ENCODE results near the gene AVPI1. TPM values are rescaled to one million over a fixed set of nuclear protein-coding genes. Genes with fewer than 3 reads are reported as not detected.

Gene AVPI1
- total and polyA plus RNA-seq, 8 donors = 3.7 to 9.1 (median 4.6) TPM

DNA sequence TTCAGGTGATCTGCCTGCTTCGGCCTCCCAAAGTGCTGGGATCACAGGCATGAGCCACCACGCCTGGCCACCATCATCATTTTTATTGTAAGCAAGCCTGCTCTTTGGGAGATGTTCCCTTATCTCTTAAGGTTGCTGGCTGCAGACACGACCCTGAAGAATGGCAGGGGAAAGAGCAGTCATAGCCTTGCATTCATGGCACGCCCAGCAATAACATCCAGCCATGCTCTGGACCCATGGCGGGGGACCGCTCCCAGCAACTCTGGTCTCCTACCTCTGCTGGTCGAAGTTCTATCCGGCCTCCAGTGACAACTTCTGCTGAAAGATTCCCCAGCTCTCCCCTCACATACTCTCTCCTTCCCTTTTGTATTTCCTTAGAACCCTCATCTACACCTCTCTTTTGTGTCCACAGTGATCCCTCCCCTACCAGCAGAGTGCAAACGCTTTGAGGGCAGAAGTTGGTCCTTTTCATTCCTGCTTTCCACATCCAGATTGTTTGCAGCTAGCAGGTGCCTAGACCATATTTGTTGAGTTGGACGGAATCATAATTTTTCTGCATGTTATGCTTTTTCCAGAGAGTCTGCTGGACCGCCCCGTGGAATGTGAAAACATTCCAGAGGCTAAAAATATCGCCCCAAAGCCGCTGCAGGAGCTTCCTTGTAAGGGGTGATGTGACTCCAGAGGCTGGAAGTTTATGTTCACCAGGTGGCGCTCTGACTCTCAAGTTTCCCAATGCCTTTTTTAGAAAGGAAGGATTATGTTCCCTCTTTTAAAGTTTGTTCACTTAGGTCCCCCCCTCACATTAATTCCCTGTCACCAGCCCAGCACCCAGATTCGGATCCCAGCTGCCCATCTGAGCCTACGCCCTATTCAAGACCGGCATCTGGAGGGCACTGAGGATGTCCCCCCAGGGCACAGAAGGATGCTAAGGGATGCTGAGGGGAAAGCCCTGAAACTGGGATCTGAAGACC lies 22.2 kb upstream of the AVPI1 start:
- intact Hi-C loops (cut with DNase I) = no loop called here
- 32 to 39% methylated on average over 18 of the region's 18 CpGs for WGBS, 2 donors
- peaks cover 0 to 4% (median 0%) of the 10 kb centered on the region in 3 donors for H3K4me1 ChIP-seq
- TF ChIP-seq CTCF (IDR thresholded peaks at IDR 0.05) = peak; percentile 17 to 47 (median 32)
- no peak overlapping the region for H3K27ac ChIP-seq
- H3K9me3 ChIP-seq = no peaks in the 10 kb centered on the region
- ATAC-seq (peak in 3 of 4 donors; percentile 19 to 26 (median 24)), FAIRE-seq (no peak), DNase-seq (peak in 5 of 6 donors; percentile 42 to 66 (median 53))
- H3K36me3 ChIP-seq = no peaks in the 10 kb centered on the region
- H3K27me3 ChIP-seq = no peaks in the 10 kb centered on the region
- no peak overlapping the region for H3K4me3 ChIP-seq

GRCh38 chr10:97708167-97708566 lies 21.1 kb upstream of the AVPI1 start:
- DNase-seq (no peak), FAIRE-seq (no peak), ATAC-seq (no peak)
- H3K36me3 ChIP-seq = no peaks in the 10 kb centered on the region
- TF ChIP-seq CTCF (IDR thresholded peaks at IDR 0.05) = no peak
- intact Hi-C loops (cut with DNase I) = no loop called here
- no peak overlapping the region for H3K4me3 ChIP-seq
- peaks cover 0 to 3% (median 0%) of the 10 kb centered on the region in 3 donors for H3K4me1 ChIP-seq
- H3K9me3 ChIP-seq = no peaks in the 10 kb centered on the region
- 73 to 81% methylated on average over 2 of the region's 2 CpGs for whole genome bisulfite sequencing, 2 donors
- H3K27ac ChIP-seq = no peak overlapping the region
- H3K27me3 ChIP-seq = no peaks in the 10 kb centered on the region

- no peak overlapping the region for H3K4me3 ChIP-seq
- DNase-seq (no peak), ATAC-seq (no peak), FAIRE-seq (no peak)
- H3K27ac ChIP-seq = no peak overlapping the region
- H3K27me3 ChIP-seq = no peaks in the 10 kb centered on the region
- H3K9me3 ChIP-seq = no peaks in the 10 kb centered on the region
- 80 to 87% methylated on average over 11 of the region's 11 CpGs for WGBS, 2 donors
- TF ChIP-seq CTCF (IDR thresholded peaks at IDR 0.05) = no peak
- intact Hi-C loops (cut with DNase I) = no loop called here
- H3K4me1 ChIP-seq = no peaks in the 10 kb centered on the region
- no peaks in the 10 kb centered on the region for H3K36me3 ChIP-seq
Observed at GRCh38 chr10:97707134-97707861, 20.3 kb upstream of the AVPI1 start.

DNA sequence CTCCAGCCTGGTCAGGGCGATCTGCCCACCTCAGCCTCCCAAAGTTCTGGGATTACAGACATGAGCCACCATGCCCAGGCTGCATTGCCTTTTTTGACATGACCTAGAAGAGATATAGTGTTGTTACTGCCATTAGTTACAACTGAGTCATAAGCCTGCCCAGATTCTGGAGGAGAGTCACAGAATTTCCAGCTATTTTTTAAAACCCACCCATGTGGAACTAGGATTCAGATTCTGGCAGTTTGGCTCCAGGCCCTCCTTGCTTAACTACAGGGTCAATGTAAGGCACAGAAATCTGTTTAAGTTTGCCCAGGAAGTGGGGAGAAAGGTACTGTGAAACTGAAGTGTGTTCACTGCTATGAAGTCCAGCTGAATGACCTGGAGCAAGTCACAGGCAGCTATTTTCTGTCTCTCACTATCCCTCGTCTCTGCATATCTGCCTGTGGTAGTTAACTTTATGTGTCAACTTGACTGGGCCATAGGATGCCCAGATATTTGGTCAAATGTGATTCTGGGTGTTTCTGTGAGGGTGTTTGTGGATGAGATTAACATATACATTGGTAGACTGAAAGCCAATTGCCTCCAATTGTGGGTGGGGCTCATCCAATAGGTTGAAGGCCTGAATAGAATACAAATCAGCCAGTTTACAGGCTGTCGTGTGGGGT lies 18.1 kb upstream of the AVPI1 start:
- Histone ChIP-seq H3K4me1 (no peaks in the 10 kb centered on the region), H3K27ac (no peak overlapping the region), H3K36me3 (no peaks in the 10 kb centered on the region), H3K4me3 (no peak overlapping the region), H3K9me3 (no peaks in the 10 kb centered on the region), H3K27me3 (no peaks in the 10 kb centered on the region)
- ATAC-seq (no peak), DNase-seq (no peak), FAIRE-seq (no peak)
- TF ChIP-seq CTCF (IDR thresholded peaks at IDR 0.05) = no peak
- intact Hi-C loops (cut with DNase I) = no loop called here
- WGBS, 2 donors = 87% methylated on average over 3 of the region's 3 CpGs

All from pancreas (tissue), 10 donors.